Central memory CD4-positive, alpha-beta T cell (primary cell): ENCODE data around the gene DTNBP1.

Experiments used
- DNase-seq: peaks from one replicate; pipeline ENCODE4 v3.0.0; 2022

DTNBP1 gene

DNA sequence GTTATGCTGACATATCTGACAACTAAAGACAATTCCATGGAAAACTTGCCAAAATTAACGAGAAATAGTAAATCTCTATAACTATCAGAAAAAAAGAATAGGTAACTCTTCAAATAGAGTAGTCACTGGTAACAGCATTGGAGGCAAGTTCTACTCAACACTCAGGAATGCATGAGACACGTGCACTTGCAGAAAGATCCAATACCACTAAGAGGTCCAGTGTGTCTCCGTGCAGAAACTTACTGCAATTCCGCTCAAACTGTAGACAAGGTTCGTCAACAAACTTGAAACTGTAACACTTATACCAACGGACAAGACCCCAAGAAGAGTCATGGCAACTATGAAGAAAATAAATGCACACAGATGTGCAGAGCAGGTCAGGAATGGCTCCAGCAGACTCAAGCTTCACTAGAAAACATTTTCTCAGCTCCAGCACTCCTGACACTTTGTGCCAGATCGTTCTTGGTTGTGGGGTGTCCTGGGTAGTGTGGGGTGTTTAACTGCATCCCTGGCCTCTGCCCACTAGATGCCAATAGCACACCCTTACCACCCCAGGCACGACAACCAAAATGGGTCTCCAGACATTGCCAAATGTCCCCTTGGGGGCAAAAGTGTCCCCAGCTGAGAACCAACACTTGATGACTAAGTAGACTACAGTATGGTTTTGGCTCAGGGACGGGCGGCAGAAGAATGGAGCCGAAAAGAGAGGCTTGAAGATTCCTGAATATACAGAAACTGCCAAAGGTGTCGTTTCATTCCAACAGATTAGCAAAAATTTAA is 134.8 kb downstream of the DTNBP1 start:
- no peak for DNase-seq

GRCh38 chr6:15526212-15526701 is 136.6 kb downstream of the DTNBP1 start:
- DNase-seq, result no peak

GRCh38 chr6:15524861-15525401 is 137.9 kb downstream of the DTNBP1 start:
- no peak for DNase-seq

DNA sequence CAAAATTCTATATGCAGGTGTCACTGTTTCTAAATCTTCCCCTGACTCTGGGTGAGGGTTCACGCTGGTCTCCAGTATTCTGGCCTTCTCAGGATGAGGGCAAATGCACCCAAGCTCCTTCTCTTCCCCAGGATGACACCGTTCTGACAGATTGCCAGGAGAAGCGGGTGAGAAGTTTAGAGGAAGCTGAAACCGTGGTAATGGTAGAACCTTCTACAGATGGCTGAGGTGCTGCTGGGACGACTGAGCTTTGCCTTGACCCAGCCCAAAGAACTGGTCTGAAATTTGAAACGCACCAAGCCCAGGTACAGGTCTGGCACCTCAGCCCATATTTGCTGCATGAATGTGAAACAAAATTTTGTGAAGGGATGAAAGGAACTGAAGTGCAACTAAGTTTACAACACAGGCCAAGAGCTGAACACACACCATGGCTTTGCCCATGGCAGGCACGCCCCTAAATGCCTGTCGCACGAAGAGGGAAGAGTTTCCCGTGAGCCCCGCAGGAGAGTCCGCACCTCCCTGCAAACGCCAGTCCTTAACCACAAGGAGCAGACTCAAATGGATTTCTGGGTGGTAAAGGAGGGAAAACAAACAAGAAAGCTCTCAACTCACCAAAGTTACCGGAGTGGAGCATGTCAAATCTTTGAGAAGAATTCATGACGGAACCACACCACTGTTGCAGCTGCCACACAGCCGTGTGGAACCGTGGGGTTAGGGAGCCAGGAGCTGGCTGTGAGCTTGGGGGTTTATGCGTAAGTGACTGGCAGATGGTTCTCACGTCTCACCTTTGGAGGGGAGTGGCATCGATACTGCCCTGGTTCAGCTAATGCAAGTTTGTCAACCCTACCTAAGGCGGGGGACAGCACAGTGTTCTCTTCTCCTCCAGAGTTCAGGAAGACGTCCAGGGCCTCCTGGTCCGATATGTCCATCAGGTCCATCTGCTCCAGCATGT is 138.9 kb downstream of the DTNBP1 start:
- no peak for DNase-seq

DNA sequence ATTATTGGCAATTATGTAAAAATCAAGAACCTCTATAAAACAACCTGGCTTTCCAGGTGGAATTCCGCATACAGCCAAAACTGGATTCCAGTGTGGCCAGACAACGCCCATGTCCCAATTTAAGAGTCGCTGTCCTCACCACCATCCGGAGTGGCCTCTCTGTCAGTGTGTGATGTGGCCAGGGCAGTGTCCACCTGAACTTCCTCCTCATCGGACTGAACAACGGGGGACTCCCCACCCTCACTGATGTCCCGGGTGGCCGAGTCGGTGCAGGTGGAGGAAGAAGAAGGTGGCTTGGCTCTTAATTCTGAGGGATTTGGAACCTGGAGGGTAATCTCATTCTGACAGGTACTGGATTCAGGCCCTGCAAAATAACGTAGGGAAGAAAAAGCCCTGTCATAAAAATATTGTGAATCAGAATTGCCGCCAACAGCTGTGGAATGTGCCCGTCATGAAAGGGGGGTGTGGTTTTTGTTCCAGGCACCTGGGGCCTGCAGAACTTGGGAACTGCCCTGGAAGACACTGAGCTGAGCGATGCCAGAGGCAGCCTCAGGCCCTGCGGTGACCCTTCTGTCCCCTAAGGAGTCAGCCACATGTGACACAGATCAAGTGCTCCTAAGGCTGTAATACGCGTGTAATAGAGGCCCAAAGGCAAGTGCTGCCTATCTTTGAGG is 139.8 kb downstream of the DTNBP1 start:
- DNase-seq, result no peak

GRCh38 chr6:15522427-15522826 is 140.4 kb downstream of the DTNBP1 start:
- no peak for DNase-seq

DNA sequence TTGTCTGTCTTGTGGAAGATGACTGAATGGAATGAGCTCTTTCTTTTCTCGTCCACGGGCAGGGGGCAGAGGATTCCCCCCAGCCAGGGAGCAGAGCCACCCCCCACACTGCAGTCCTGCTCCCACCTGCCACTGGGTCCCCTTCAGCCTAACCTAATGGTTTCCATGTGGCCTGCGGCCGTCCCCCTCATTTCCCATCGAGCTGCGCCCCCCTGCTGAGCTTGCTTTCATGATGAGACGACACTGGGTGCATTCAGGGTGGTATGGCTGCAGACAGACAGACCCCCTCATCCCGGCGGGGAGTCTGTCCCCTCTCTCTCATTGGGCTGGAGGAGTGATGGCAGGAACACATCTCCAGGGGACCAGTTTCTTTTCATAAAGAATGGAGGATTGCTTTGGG is 140.8 kb downstream of the DTNBP1 start:
- DNase-seq, result no peak

DNA sequence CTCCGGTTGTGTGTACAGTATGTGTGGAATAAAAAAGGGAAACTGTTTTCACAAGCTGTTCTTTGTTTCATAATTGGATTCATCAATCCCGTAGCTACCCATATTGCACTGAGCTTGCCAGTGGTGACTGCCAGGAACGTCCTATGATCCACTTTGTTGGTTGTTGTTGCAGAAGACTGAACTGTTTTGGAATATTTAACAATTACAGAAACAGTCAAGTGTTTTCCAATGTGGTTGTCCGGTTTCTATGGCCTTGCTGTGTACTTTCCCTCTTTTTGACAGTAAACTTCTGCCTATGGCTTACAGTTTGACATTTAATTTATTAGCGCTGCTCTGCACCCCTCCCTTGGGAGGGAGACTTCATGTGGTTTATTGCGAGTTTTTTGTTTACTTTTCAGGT is 141.2 kb downstream of the DTNBP1 start:
- DNase-seq, result no peak

DNA sequence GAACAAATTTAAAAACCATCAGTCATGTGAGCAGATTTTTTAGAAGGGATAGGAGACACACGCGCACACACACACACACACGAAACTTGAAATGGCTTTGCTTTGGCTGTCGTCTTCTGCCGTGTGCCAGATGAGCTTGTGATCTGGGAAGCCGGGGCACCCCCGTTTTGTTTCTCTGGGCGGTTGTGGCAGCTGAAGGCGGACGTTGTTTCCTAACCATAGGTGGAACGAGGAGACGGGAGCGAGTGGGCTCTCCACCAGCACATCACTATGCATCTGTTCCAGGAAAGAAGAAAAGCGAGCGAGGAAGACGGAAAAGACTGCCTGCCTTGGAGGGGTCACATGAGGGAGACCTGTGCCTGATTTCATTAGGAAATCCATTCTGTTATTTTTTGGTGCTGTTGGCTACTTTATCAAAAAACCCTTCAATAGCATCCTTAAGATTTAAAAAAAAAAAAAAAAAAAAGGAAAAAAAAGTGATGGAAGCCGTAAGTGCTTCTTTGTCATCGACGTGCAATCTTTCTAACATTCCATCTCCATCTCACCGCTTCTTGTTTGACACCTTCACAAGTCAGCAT is 142.1 kb downstream of the DTNBP1 start:
- no peak for DNase-seq

DNA sequence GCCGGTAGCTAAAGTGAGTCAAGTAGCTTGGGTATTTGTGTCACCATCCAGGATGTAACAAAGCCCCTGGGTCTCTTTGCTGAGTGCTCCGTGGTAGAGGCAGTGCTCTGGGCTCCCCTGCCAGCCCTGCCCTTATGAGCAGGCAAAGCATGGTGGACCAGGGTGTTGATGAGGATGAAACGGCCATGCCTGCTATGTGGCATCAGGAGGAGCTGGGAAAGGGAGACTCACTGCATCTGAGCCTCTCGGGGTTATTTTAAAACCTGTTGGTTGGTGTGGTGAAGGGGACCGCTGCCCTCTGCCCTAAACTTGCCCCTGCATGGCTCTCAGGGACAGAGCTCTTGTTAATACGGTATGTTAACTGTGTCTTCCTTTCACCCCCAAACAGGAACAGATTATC is 143.1 kb downstream of the DTNBP1 start:
- DNase-seq, result no peak

GRCh38 chr6:15518878-15519277 is 143.9 kb downstream of the DTNBP1 start:
- no peak for DNase-seq

DNA sequence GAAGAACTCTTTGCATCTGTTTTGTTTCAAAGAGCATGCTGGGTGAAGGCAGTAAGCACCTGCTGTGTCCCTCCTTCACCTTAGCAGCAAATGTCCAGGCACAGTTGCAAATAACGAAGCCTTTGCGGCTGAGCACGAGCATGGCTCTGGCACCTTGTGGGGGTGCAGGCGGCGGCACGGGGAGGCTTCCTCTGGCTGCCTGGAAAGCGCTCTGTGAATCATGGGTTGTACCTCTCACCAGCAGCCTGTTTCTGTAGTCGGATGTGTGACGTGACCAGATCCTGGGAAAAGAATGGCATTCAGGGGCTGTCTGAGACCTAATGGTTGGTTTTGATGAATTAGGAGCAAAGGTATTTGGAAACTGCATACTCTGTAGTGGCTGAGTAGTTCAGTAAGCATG is 144.8 kb downstream of the DTNBP1 start:
- no peak for DNase-seq

DNA sequence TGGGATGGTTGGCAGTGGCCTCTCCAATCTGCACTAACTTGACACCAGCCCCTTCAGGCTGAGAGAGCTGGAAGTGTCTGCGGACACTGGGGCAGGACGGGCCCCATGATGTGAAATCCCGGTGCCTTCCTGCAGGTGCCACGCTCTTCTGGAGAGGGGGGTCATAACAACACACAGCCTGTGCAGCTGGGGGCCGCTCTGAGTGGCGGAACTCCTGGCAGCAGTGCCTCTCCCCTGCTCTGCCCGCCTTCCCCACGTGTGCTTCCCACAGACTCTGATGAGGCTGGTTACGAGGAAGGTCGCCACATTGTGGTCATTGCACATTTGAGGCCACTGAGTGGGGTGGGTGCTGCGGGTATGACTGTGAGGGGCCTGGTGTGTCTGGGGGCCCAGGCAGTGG is 145.2 kb downstream of the DTNBP1 start:
- no peak for DNase-seq

- DNase-seq, result no peak
Observed at GRCh38 chr6:15516923-15517560, 145.8 kb downstream of the DTNBP1 start.

GRCh38 chr6:15516378-15516777 is 146.4 kb downstream of the DTNBP1 start:
- DNase-seq, result no peak

DNA sequence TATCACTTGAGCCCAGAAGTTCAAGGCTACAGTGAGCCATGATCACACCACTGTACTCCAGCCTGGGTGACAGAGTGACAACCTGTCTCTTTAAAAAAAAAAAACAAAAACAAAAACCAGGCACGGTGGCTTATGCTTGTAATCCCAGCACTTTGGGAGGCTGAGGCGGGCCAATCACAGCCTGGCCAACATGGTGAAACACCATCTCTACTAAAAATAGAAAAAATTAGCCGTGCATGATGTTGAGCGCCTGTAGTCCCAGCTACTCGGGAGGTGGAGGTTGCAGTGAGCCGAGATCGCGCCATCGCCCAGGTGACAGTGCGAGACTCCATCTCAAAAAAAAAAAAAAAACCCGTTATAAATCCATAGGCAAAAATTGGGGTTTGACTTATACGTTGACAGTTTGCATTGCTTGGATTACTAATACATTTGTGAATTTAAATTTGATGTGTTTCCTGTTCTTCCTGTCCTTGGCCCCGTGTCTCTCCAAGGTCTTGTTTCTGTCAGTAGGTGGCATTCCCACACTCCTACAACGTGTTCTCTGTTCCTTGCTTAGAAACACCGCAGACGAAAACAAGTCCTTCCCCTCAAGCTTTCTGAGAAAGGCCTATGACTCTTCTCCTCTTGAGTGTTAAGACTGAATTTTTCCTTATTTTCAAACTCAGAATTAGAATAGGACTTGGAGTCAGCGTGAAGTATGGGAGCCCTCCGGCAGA is 147.0 kb downstream of the DTNBP1 start:
- no peak for DNase-seq

- DNase-seq, result no peak
Observed at GRCh38 chr6:15515226-15515625, 147.6 kb downstream of the DTNBP1 start.

DNA sequence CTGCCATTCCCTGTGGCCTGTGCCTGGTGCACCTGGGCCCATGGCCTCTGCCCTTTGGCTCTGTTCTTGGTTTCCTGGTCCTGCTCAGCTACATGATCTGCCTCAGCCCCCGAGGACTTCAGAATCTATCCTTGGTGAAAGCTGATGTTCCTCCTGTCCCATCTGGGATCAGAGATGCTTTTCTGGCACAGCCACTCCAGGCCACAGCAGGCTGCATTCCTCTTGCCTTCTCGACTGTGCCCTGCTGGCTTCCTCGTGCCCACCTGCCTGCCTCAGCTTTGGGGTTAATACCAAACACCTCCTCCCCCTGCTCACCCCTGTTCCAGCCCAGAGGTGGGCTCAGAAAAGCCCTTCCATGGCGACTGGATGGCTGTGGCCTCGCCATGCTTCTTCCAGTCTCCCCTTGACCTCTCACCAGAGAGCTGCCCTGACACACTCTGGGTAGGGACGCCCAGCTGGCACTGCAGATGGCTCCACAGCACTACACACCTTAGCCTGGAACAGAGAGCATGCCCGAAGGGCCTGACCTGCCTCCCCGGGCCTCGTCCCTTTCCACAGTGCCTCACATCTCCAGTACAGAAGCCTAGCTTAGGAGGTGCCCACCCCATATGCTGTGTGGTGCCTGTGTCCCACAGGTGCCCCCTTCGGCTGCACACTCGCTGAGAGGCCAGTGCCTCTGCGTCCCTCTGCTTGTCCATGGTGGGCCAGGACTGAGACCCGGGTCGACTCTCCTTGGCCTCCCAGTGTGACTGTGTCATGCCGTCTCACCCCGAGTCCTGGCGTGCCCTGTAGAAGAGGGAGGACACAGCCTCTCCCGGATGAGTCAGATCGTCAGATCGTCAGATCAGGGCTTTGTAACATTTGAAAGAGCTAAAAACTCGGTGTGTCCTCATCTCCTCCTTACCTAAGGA is 148.8 kb downstream of the DTNBP1 start:
- DNase-seq, result no peak

DNA sequence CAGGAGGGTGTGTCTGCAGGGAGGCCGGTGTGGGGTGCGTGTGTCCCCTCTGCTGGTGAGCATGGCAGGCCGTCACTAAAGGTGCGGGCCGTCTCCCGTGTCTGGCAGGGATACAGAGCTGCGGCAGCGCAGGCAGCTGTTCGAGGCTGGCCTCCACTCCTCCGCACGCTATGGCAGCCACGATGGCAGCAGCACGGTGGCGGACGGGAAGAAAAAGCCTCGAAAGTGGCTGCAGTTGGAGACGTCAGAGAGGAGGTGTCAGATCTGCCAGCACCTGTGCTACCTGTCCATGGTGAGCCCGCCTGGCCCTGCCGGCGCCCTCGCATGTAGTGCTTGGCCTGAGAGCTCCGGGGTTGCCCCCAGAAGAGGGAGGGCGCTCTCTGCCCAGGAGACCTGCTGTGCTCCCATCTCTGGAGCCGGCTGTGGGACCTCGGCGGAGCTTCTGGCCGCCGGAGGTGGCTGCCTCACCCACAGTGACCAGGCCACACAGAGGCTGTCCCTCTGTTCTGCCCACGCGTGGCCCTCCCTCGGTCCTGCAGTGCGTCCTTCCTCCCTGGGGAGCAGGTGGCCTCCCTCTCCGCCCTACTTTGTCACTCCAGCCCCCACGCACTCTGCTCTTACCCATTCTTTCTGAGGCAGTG is 149.6 kb downstream of the DTNBP1 start:
- DNase-seq, result no peak

DNA sequence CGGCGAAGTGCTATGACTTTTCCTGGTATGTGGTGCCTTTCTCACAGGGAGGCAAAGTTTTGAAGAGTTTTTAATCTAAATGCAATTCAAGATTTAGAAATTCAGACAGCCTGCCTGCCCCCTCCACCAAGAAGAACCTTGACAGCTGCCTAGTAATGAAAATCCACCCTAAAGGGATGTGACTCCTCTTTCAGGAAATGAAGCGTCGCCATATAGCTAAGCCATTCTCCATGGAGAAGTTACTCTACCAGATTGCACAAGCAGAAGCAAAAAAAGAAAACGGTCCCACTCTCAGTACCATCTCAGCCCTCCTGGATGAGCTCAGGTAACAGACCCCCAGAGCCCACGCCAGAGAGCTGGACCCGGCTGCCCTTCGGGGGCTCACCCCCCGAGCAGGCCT is 150.1 kb downstream of the DTNBP1 start:
- no peak for DNase-seq
